Measurements from ENCODE around the gene PDAP1. TPM values are rescaled to one million over a fixed set of nuclear protein-coding genes. Genes with fewer than 3 reads are reported as not detected.

The PDAP1 gene
- total and polyA plus RNA-seq, 4 donors: 11.6 to 83.6 (median 31.5) TPM

- TF ChIP-seq RXRA (IDR thresholded peaks at IDR 0.05) (no peak), ZBTB33 (IDR thresholded peaks at IDR 0.05) (no peak), SP1 (IDR thresholded peaks at IDR 0.05) (no peak)
Observed at GRCh38 chr7:99392046-99392445, 16.4 kb downstream of the PDAP1 start (continued).

GRCh38 chr7:99390941-99391602 is 17.3 kb downstream of the PDAP1 start:
- H3K9me3 ChIP-seq (ENCODE audit: control insufficient read depth in 4 of 4, low read length in 3 of 4): no peaks in the 10 kb centered on the region
- no peak overlapping the region for H3K27ac ChIP-seq (ENCODE audit: low read depth in 1 of 2, low read length in 2 of 2)
- TF ChIP-seq HNF4G (IDR thresholded peaks at IDR 0.05) (no peak), JUND (IDR thresholded peaks at IDR 0.05) (no peak), FOXA2 (IDR thresholded peaks at IDR 0.05) (no peak), HNF4A (conservative IDR thresholded peaks at IDR 0.05) (no peak), REST (IDR thresholded peaks at IDR 0.05) (no peak), CTCF (IDR thresholded peaks at IDR 0.05; ENCODE audit: low read depth, low read length, missing input control) (no peak), EGR1 (IDR thresholded peaks at IDR 0.05; ENCODE audit: low read depth in 2 of 2) (no peak), TAF1 (conservative IDR thresholded peaks at IDR 0.05) (no peak), YY1 (IDR thresholded peaks at IDR 0.05) (no peak), SP1 (IDR thresholded peaks at IDR 0.05) (no peak), RAD21 (IDR thresholded peaks at IDR 0.05) (no peak), ZBTB33 (IDR thresholded peaks at IDR 0.05) (no peak), RXRA (IDR thresholded peaks at IDR 0.05) (no peak), NR2F2 (IDR thresholded peaks at IDR 0.05) (no peak), FOXA1 (IDR thresholded peaks at IDR 0.05) (no peak), MAX (IDR thresholded peaks at IDR 0.05) (no peak), ATF3 (IDR thresholded peaks at IDR 0.05) (no peak), GABPA (IDR thresholded peaks at IDR 0.05 in 1 of 2, conservative IDR thresholded peaks at IDR 0.05 in 1 of 2) (no peak)
- peaks cover 8 to 25% (median 17%) of the 10 kb centered on the region in 4 donors for H3K4me1 ChIP-seq (ENCODE audit: control insufficient read depth in 4 of 4, insufficient read depth in 4 of 4, low read length in 3 of 4)
- H3K4me3 ChIP-seq (ENCODE audit: low read depth in 1 of 3, low read length in 3 of 3): no peak overlapping the region
- H3K27me3 ChIP-seq (ENCODE audit: control insufficient read depth in 4 of 4, insufficient read depth in 4 of 4, low read length in 3 of 4): no peaks in the 10 kb centered on the region
- no peak for DNase-seq (ENCODE audit: low spot score)
- H3K9ac ChIP-seq (ENCODE audit: low read depth in 1 of 2, low read length in 2 of 2): no peak overlapping the region
- peaks cover 7 to 42% (median 10%) of the 10 kb centered on the region in 4 donors for H3K36me3 ChIP-seq (ENCODE audit: control insufficient read depth in 4 of 4, insufficient read depth in 3 of 4, low read depth in 1 of 4, low read length in 3 of 4)
- WGBS: 97% methylated on average over 23 of the region's 23 CpGs

All from liver (tissue), 9 donors.